Ovary (tissue), 10 donors: ENCODE results near the gene C22orf42. TPM values are rescaled to one million over a fixed set of nuclear protein-coding genes. Genes with fewer than 3 reads are reported as not detected.

Experiments
- DNase-seq, 5 donors: peaks; one replicate each; pipeline ENCODE4 v3.0.0-alpha.2; 2019 to 2020
- H3K27ac ChIP-seq, 2 donors: fragments of 200-600 bp; one replicate each; pipeline versions ENCODE4 v1.5.1 to v1.8.0; 2019 to 2022
- H3K27me3 ChIP-seq: fragments of 200-600 bp; one replicate; pipeline ENCODE4 v1.8.0; 2022
- H3K36me3 ChIP-seq: fragments of 200-600 bp; sonication (generic); one replicate; pipeline ENCODE4 v1.5.1; 2019
- H3K4me1 ChIP-seq: one replicate; pipeline ENCODE4 v1.8.1; 2013; ENCODE audit warnings: mild to moderate bottlenecking, moderate library complexity; ENCODE audit not compliant: insufficient read depth
- H3K4me3 ChIP-seq: fragments of 200-600 bp; sonication (generic); one replicate; pipeline ENCODE4 v1.5.1; 2017
- H3K9me3 ChIP-seq, 2 donors: fragments of 200-600 bp in 1 of 2; sonication (generic) in 1 of 2; one replicate each; pipeline versions ENCODE4 v1.5.1 to v1.8.1; 2013 to 2019; ENCODE audit warnings: mild to moderate bottlenecking in 1 of 2, moderate library complexity in 1 of 2
- CTCF ChIP-seq, 3 donors: fragments of 450-650 bp in 2 of 3; fragments of 200-600 bp in 1 of 3; IDR thresholded peaks; one replicate each; pipeline versions ENCODE4 v1.5.1 to v1.8.0; 2016 to 2022; ENCODE audit warnings: antibody characterized with exemption in 3 of 3, mild to moderate bottlenecking in 1 of 3
- EP300 ChIP-seq: sonication (generic); formaldehyde crosslinking; IDR thresholded peaks from one replicate; pipeline ENCODE4 v1.6.1; 2017; ENCODE audit warnings: antibody characterized with exemption
- POLR2A ChIP-seq: fragments of 450-650 bp; IDR thresholded peaks from one replicate; pipeline ENCODE4 v1.6.1; 2017; ENCODE audit warnings: antibody characterized with exemption, mild to moderate bottlenecking, moderate library complexity
- WGBS, 3 donors: extraction: QIAGEN DNeasy Blood & Tissue Kit in 1 of 3; methylation state at CpG; one replicate each; pipeline versions ENCODE4 v1.1.5 to v1.1.7; 2013 to 2017; 5-methylcytosine and 5-hydroxymethylcytosine counted together
- intact Hi-C, 4 donors: fragments of 100-400 bp; cut with DNase I; formaldehyde crosslinking; loops; one replicate each; pipeline versions ENCODE4 v1.11.0 to v1.15.1; 2022 to 2023
- long read RNA-seq, 3 donors: library from polyadenylated mRNA in 2 of 3; unstranded in 2 of 3; transcript quantifications; one replicate each; pipeline ENCODE4 v2.0.0 and lab custom pipeline, GENCODE V29; 2021 to 2026
- polyA plus RNA-seq, 2 donors: library from polyadenylated mRNA; stranded (reverse); fragments of 200-250 nt in 1 of 2; fragments of 350-450 nt in 1 of 2; fragmentation: Illumina TruSeq in 1 of 2; extraction: RNeasy Lipid Tissue Mini Kit (QIAGEN cat#74804) in 1 of 2; gene quantifications; one replicate each; pipeline ENCODE4 v1.2.3, GENCODE V29; 2013 to 2014
- total RNA-seq, 7 donors: library from RNA; depleted of rRNA in 2 of 7; stranded (reverse); fragments of >200 nt in 2 of 7; fragmentation: NEBNext Ultra II Directional in 3 of 7; extraction: Animal tissue kit (Norgen Biotek cat#: 25700) in 3 of 7; gene quantifications; one replicate each; pipeline versions ENCODE4 v1.1.0 to v1.2.4, GENCODE V29; 2016 to 2023
- donor health status: DM: no; HTN: no; CAD: no; lungs with moderate emphysema.
- donor health status: DM: no; HTN: no; CAD: no.
- donor health status: Bipolar disorder and iron deficiency.
- donor health status: DM: yes; HTN: yes; CAD: no.
- donor health status: DM: no; HTN: no; CAD: no.
- donor health status: DM: yes; HTN: yes; CAD: no.

The C22orf42 gene
- total RNA-seq (not detected), polyA plus RNA-seq (not detected)
- long read RNA-seq, donor 1: 0 reads
- long read RNA-seq, donor 2: 0 reads
- long read RNA-seq, donor 3: 0 reads

- H3K27me3 ChIP-seq: no peaks in the 10 kb centered on the region
- no peaks in the 10 kb centered on the region for H3K36me3 ChIP-seq
- H3K4me3 ChIP-seq: no peak within 1 kb of the TSS
- TF ChIP-seq CTCF (IDR thresholded peaks at IDR 0.05): no peak
- no peak for TF ChIP-seq EP300
- TF ChIP-seq POLR2A: no peak
- H3K4me1 ChIP-seq: no peaks in the 10 kb centered on the region
- intact Hi-C loops: no loop called here
- 69 to 75% (median 74%) methylated on average over 12 of the region's 12 CpGs for WGBS, 3 donors
- H3K9me3 ChIP-seq: no peaks in the 10 kb centered on the region
- DNase-seq: no peak
- H3K27ac ChIP-seq: no peak within 1 kb of the TSS
Measured at GRCh38 chr22:32158712-32159533, at the start of gene C22orf42. Gene C22orf42 (minus strand): TSS chr22:32159303. CDS start chr22:32159215, 88 bp downstream.

GRCh38 chr22:32208681-32209080 lies 49.6 kb upstream of the C22orf42 start:
- Histone ChIP-seq H3K36me3 (no peaks in the 10 kb centered on the region), H3K4me1 (no peaks in the 10 kb centered on the region), H3K27ac (no peak overlapping the region), H3K27me3 (no peaks in the 10 kb centered on the region), H3K4me3 (no peak overlapping the region), H3K9me3 (no peaks in the 10 kb centered on the region)
- DNase-seq: no peak
- 86 to 93% (median 90%) methylated on average over 3 of the region's 3 CpGs for WGBS, 3 donors
- intact Hi-C loops: no loop called here
- TF ChIP-seq POLR2A (no peak), CTCF (IDR thresholded peaks at IDR 0.05) (no peak), EP300 (no peak)

- Histone ChIP-seq H3K27ac (no peak overlapping the region), H3K27me3 (no peaks in the 10 kb centered on the region), H3K4me3 (no peak overlapping the region), H3K9me3 (no peaks in the 10 kb centered on the region), H3K36me3 (no peaks in the 10 kb centered on the region), H3K4me1 (peaks cover 2% of the 10 kb centered on the region)
- WGBS, 3 donors: 70 to 81% (median 71%) methylated on average over 4 of the region's 4 CpGs
- no peak for TF ChIP-seq CTCF (IDR thresholded peaks at IDR 0.05)
- TF ChIP-seq POLR2A: no peak
- TF ChIP-seq EP300: no peak
- DNase-seq: no peak
- intact Hi-C loops: no loop called here
Measured at GRCh38 chr22:32207971-32208480, 48.9 kb upstream of the C22orf42 start.

- peaks cover 2% of the 10 kb centered on the region for H3K4me1 ChIP-seq
- no peak overlapping the region for H3K4me3 ChIP-seq
- TF ChIP-seq CTCF (IDR thresholded peaks at IDR 0.05): no peak
- no peak for TF ChIP-seq POLR2A
- TF ChIP-seq EP300: no peak
- H3K27me3 ChIP-seq: no peaks in the 10 kb centered on the region
- WGBS, 3 donors: 80 to 86% (median 83%) methylated on average over 22 of the region's 22 CpGs
- intact Hi-C loops: no loop called here
- no peaks in the 10 kb centered on the region for H3K36me3 ChIP-seq
- no peak overlapping the region for H3K27ac ChIP-seq
- no peaks in the 10 kb centered on the region for H3K9me3 ChIP-seq
- DNase-seq: no peak
Measured at GRCh38 chr22:32206774-32207758, 48.0 kb upstream of the C22orf42 start.
